ENCODE data around the gene SPTBN5.

DNA sequence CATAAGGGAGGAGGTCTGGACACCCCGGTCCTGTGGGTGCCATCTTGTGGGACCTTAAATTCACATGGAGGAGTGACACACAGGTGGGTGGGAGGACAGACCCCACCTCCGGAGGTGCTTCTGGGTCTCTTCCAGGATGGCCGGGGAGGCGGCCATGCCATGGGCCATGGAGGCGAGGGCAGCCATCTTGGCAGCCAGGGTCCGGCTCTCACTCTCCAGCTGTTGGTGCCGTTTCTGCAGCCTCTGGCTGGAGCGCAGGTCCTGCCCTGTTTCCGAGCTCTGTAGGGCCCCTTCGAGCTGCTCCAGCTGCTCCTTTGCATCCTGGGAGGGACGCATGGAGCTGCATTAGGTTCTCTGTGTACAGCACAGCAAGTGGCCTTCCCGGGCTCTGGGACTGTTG lies 19.1 kb downstream of the SPTBN5 start:
- no peak for TF ChIP-seq CTCF (IDR thresholded peaks at IDR 0.05)
- TF ChIP-seq POLR2A (IDR thresholded peaks at IDR 0.05): no peak

All from Peyer's patch (tissue), 4 donors.